GM20000 (cell line): Measurements from ENCODE around the gene PHETA1.

ENCODE experiments used
- DNase-seq: peaks from one replicate; pipeline ENCODE4 v3.0.0; 2012; ENCODE audit warnings: low spot score
- CTCF ChIP-seq: IDR thresholded peaks from 2 replicates; pipeline ENCODE4 v1.5.1; 2012; ENCODE audit warnings: mild to moderate bottlenecking, control low read depth; ENCODE audit errors: extremely low read depth, missing control alignments

Gene PHETA1

GRCh38 chr12:111359914-111360276 is 9.0 kb downstream of the PHETA1 start:
- no peak for DNase-seq
- no peak for TF ChIP-seq CTCF

DNA sequence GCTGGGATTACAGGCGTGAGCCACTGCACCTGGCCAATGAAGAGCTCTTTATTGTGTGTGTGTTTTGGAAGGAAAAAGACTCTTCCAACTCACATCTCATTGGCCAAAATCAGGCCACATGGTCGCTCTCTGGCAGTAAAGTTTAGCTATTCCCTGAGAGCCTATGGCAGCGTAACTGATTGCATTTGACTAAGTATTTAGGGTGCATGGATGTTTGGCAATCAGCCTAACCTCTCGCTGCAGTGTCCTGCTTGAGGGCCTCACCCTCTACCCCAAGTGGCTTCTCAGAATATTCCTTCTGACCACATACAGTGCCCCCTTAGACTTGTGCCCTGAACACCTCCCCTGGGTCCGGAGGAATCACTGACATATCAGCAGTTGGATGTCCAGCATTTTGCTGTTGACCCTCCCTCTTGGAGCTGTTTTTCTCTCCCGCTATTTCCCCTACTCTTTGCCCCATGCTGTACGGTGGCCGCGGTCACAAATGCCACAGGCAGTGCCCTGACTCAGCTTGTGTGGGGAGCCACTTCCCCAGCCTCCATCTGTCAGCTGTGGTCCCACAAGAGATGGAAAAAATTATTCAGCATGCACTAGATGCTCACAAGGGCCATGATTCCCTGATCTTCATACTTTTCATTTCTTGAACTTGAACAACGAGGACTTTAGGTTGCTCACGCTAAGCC is 9.5 kb downstream of the PHETA1 start:
- no peak for DNase-seq
- no peak for TF ChIP-seq CTCF

GRCh38 chr12:111355201-111355925 is 13.5 kb downstream of the PHETA1 start:
- no peak for TF ChIP-seq CTCF
- DNase-seq, result no peak

GRCh38 chr12:111354511-111354910 is 14.4 kb downstream of the PHETA1 start:
- TF ChIP-seq CTCF, result no peak
- no peak for DNase-seq

DNA sequence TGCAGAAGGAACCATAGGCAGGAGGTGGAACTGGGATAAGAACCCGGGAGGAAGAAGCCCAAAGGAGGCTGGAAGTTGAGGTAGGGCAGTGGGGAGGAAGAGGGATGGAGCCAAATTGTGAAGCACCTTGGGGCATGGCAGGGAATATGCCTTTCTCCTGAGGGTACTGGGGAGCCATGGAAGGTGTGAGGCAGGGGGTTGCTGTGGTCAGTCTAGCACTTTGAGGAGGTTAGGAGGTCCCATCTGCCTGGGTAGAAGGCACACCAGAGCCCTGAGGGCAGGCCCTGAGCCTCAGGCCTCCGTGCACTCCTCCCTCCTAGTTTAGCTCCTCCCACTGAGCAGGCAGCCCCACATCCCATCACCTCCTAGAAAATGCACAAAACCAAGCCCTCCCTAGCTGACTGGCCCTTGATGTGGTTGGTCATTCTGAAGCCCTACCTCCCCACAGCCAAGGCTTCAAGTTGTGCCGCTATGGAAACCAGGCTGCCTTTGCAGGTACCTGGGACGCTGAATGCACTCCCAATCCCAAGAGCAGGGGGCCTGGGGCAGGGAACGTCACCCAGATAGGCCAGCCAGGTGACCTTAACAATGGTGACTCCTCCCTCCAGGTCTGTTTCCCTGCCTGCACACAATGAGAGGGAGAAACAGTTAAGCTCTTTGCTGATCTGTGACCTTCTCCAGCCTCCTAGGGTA is 15.1 kb downstream of the PHETA1 start:
- no peak for TF ChIP-seq CTCF
- no peak for DNase-seq

- no peak for TF ChIP-seq CTCF
- DNase-seq, result no peak
These were observed 15.9 kb downstream of the PHETA1 start for GRCh38 chr12:111353026-111353425.
